ENCODE data around the gene PHLDB1. TPM values are rescaled to one million over a fixed set of nuclear protein-coding genes. Genes with fewer than 3 reads are reported as not detected.
"Not testable (repeated sequence)": the region's sequence is repeated elsewhere in the genome, so short reads cannot be mapped to it uniquely, and the experiment has no call there.

The PHLDB1 gene
- total RNA-seq, 2 donors from 2014 or later: 102 to 105 TPM

DNA sequence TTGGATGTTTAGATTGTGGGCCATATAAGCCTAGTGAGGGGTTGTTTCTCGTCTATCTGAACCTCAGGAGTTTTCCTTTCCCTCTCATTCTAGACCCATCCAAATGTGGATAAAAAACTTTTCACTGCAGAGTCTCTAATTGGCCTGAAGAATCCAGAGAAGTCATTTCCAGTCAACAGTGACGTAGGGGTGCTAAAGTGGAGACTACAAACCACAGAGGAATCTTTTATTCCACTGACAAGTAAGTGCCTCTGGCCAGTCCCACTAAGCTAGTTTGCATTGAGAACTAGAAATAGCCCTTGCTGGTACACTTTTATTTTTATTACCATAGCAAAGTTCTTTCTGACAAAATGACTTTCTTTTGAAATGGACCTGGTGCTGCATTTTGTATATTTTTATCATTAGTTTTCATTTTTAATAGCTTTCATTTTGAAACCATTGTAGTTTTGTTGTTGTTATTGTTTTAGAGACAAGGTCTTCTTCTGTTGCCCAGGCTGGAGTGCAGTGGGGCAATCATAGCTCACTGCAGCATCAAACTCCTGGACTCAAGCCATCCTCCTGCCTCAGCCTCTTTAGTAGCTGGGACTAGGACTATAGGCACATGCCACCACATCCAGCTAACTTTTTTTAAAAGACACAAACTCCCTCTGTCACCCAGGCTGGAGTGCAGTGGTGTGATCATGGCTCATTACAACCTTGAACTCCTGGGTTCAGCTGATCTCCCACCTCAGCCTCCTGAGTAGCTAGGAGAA is 14.6 kb upstream of the PHLDB1 start:
- H3K27ac ChIP-seq: peak overlapping the region; percentile 56 to 59
- H3K36me3 ChIP-seq: peaks cover 92% of the 10 kb centered on the region
- DNase-seq (ENCODE audit: low spot score): no peak
- H3K27me3 ChIP-seq: no peaks in the 10 kb centered on the region
- no peaks in the 10 kb centered on the region for H3K9me3 ChIP-seq
- TF ChIP-seq, protein P1, sequence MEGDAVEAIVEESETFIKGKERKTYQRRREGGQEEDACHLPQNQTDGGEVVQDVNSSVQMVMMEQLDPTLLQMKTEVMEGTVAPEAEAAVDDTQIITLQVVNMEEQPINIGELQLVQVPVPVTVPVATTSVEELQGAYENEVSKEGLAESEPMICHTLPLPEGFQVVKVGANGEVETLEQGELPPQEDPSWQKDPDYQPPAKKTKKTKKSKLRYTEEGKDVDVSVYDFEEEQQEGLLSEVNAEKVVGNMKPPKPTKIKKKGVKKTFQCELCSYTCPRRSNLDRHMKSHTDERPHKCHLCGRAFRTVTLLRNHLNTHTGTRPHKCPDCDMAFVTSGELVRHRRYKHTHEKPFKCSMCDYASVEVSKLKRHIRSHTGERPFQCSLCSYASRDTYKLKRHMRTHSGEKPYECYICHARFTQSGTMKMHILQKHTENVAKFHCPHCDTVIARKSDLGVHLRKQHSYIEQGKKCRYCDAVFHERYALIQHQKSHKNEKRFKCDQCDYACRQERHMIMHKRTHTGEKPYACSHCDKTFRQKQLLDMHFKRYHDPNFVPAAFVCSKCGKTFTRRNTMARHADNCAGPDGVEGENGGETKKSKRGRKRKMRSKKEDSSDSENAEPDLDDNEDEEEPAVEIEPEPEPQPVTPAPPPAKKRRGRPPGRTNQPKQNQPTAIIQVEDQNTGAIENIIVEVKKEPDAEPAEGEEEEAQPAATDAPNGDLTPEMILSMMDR (IDR thresholded peaks at IDR 0.05): no peak
- no peak overlapping the region for H3K4me3 ChIP-seq
- peaks cover 0 to 22% of the 10 kb centered on the region in 2 donors for H3K4me1 ChIP-seq

DNA sequence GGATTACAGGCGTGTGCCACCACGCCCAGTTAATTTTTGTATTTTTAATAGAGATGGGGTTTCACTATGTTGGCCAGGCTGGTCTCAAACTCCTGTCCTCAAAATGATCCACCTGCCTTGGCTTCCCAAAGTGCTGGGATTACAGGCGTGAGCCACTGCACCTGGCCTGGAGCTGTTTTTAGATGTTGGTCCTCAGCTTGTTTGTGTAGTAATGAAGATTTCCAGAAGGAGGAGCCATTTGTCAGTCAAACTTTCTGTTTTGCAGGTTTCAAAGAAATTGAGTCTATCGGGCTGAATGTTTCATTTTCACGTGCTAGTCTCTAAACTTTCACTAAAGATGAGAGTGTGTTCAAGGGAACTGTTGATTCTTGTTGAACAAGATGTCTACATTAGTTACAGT is 12.4 kb upstream of the PHLDB1 start:
- TF ChIP-seq, protein P1 (IDR thresholded peaks at IDR 0.05): peak in 1 of 2 donors; percentile 57
- not testable (repeated sequence) for H3K9me3 ChIP-seq; H3K4me3 ChIP-seq; H3K27me3 ChIP-seq; DNase-seq (ENCODE audit: low spot score); H3K27ac ChIP-seq
- Histone ChIP-seq H3K4me1 (peaks cover 0 to 22% of the 10 kb centered on the region in 2 donors), H3K36me3 (peaks cover 94% of the 10 kb centered on the region)

DNA sequence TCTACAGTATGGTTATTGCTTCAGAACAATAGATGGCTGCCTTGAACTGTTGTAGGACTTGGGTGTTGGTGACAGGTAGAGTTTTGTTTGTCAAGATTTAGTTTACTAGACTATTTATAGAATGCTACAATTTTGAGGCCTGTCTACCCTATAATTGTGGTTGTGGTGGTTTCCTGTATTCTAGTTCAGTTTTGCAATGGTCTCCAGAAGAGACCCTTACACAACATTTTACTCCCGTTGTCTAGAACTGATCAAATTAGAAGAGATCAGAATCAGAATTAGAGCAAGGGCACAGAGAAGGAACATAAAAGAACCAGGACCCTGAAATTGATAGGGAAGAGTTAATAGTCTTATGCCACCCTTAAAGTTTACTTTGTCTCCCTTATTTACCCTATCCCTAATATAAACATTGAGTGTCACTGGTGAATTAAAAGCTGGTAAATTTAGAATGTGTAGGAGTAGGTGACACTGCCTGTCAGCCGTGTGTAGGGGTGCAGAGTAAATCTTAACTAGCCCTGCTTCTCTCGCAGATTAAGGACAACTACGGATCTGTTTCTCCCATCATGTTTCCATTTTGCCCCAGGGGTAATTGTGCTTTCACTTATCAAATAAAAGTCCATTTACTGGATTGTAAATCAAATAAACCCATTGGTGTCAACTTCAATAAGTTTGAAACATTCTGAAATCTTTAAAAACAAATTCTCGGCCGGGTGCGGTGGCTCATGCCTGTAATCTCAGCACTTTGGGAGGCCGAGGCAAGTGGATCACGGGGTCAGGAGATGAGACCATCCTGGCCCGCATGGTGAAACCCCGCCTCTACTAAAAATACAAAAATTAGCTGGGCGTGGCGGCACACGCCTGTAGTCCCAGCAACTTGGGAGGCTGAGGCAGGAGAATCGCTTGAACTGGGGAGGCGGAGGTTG is 10.9 kb upstream of the PHLDB1 start:
- no peaks in the 10 kb centered on the region for H3K9me3 ChIP-seq
- no peak for DNase-seq (ENCODE audit: low spot score)
- no peak overlapping the region for H3K27ac ChIP-seq
- TF ChIP-seq, protein P1 (IDR thresholded peaks at IDR 0.05): no peak
- H3K4me1 ChIP-seq: peaks cover 0 to 31% of the 10 kb centered on the region in 2 donors
- no peak overlapping the region for H3K4me3 ChIP-seq
- no peaks in the 10 kb centered on the region for H3K27me3 ChIP-seq
- peaks cover 95% of the 10 kb centered on the region for H3K36me3 ChIP-seq

DNA sequence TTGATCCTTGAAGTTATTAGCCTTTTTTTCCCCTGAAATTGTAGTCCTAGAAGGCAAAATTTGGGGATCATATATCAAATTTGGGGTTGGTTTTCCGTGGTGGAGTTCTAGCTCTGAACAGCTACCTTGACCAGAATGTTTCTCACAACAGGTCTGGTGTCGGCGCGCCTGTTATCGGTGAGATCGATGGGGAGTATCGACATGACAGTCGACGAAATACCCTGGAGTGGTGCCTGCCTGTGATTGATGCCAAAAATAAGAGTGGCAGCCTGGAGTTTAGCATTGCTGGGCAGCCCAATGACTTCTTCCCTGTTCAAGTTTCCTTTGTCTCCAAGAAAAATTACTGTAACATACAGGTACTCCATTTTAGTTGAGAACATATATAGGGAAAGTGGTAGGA is 9.9 kb upstream of the PHLDB1 start:
- no peak for DNase-seq (ENCODE audit: low spot score)
- Histone ChIP-seq H3K27me3 (no peaks in the 10 kb centered on the region), H3K4me3 (no peak overlapping the region), H3K4me1 (peaks cover 0 to 34% of the 10 kb centered on the region in 2 donors), H3K36me3 (peaks cover 94% of the 10 kb centered on the region), H3K27ac (no peak overlapping the region), H3K9me3 (no peaks in the 10 kb centered on the region)
- TF ChIP-seq, protein P1 (IDR thresholded peaks at IDR 0.05): no peak

DNA sequence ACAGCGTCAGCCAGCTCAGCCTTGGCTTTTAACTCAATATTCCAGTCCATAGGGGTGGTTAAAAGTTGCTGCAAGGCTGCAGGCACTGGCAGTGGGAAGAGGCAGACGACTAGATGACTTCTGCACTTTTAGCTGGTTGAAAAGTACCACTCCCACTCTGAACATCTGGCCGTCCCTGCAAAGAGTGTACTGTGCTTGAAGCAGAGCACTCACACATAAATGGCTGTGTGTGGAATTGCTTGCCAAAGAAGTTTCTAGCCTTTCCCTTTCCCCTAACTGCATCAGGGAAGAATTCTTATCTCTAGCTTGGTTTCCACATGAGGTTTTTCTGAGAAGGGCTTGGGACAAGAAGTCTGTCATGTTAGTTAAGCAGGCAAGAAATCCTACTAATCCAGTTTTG is 5.1 kb upstream of the PHLDB1 start:
- no peak overlapping the region for H3K4me3 ChIP-seq
- no peak for DNase-seq (ENCODE audit: low spot score)
- no peaks in the 10 kb centered on the region for H3K27me3 ChIP-seq
- H3K27ac ChIP-seq: peak overlapping the region; percentile 39 to 78
- TF ChIP-seq, protein P1 (IDR thresholded peaks at IDR 0.05): no peak
- H3K36me3 ChIP-seq: peaks cover 49% of the 10 kb centered on the region
- H3K4me1 ChIP-seq: peaks cover 0 to 55% of the 10 kb centered on the region in 2 donors
- H3K9me3 ChIP-seq: no peaks in the 10 kb centered on the region

DNA sequence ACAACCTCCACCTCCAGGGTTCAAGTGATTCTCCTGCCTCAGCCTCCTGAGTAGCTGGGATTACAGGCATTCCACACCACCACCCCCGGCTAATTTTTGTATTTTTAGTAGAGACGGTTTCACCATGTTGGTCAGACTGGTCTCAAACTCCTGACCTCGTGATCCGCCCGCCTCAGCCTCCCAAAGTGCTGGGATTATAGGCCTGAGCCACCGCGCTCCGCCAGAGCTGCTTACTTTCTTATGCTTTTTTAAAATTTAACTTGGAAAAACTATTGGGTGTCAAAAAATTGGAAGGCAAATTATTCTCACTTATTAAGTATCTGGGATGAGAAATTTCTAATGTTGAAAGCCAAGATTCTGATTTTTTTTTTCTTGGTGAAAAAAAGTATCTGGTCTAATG is 3.7 kb upstream of the PHLDB1 start:
- H3K9me3 ChIP-seq: not testable (repeated sequence)

More for the DNA sequence above, 3.7 kb upstream of the PHLDB1 start:
- Histone ChIP-seq H3K27ac (peak overlapping the region; percentile 78 to 90), H3K4me1 (peaks cover 0 to 59% of the 10 kb centered on the region in 2 donors), H3K36me3 (peaks cover 35% of the 10 kb centered on the region)
- H3K4me3 ChIP-seq; H3K27me3 ChIP-seq; DNase-seq (ENCODE audit: low spot score): not testable (repeated sequence)

Data from right atrium auricular region (tissue), 2 donors.